HG03575 (cell line): ENCODE results near the gene RALBP1.

Experiments used
- ATAC-seq: cut with Tn5 transposase; IDR thresholded peaks from one replicate; pipeline ENCODE4 v1.9.1; 2021; ENCODE audit not compliant: unreplicated experiment, insufficient number of reproducible peaks, low FRiP score; ENCODE audit errors: extremely low read depth

The RALBP1 gene

GRCh38 chr18:9569178-9569577 is 93.9 kb downstream of the RALBP1 start:
- no peak for ATAC-seq

- ATAC-seq, result no peak
Observed at GRCh38 chr18:9570255-9570654, 94.9 kb downstream of the RALBP1 start.

GRCh38 chr18:9571546-9571945 is 96.2 kb downstream of the RALBP1 start:
- no peak for ATAC-seq

GRCh38 chr18:9574473-9575115 is 99.3 kb downstream of the RALBP1 start:
- no peak for ATAC-seq

GRCh38 chr18:9575558-9575957 is 100.2 kb downstream of the RALBP1 start:
- no peak for ATAC-seq

- ATAC-seq, result no peak
Observed at GRCh38 chr18:9577361-9577760, 102.0 kb downstream of the RALBP1 start.

GRCh38 chr18:9578306-9578705 is 103.0 kb downstream of the RALBP1 start:
- no peak for ATAC-seq

- ATAC-seq, result no peak
Observed at GRCh38 chr18:9581667-9582066, 106.4 kb downstream of the RALBP1 start.

- no peak for ATAC-seq
Observed at GRCh38 chr18:9586814-9587213, 111.5 kb downstream of the RALBP1 start.
